GM21367 (cell line): ENCODE data around the gene DDR1.
"Not testable (repeated sequence)": the region's sequence is repeated elsewhere in the genome, so short reads cannot be mapped to it uniquely, and the experiment has no call there.

ENCODE experiments used
- ATAC-seq: cut with Tn5 transposase; IDR thresholded peaks from one replicate; pipeline ENCODE4 v1.9.1; 2021; ENCODE audit not compliant: unreplicated experiment

The DDR1 gene

GRCh38 chr6:30914854-30915590 is 30.7 kb downstream of the DDR1 start:
- ATAC-seq: no peak

DNA sequence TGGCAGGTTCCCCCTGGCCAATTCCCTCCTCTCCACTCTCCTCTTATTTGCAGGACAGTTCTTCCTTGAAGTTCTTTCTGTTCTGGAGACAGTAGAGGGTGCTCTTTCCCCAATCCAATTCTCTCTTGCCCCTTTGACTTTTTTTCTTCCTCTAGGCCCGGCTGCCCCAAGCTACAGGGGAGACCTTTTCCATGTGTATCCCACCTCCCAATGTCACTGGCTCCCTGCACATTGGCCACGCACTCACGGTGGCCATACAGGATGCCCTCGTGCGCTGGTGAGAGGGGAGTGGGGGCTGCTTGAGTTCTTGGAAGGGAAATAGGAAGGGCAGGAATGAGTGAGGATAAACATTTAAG is 31.2 kb downstream of the DDR1 start:
- no peak for ATAC-seq

- ATAC-seq: no peak
Measured at GRCh38 chr6:30917041-30917440, 32.7 kb downstream of the DDR1 start.

GRCh38 chr6:30917487-30917886 is 33.2 kb downstream of the DDR1 start:
- ATAC-seq: no peak

DNA sequence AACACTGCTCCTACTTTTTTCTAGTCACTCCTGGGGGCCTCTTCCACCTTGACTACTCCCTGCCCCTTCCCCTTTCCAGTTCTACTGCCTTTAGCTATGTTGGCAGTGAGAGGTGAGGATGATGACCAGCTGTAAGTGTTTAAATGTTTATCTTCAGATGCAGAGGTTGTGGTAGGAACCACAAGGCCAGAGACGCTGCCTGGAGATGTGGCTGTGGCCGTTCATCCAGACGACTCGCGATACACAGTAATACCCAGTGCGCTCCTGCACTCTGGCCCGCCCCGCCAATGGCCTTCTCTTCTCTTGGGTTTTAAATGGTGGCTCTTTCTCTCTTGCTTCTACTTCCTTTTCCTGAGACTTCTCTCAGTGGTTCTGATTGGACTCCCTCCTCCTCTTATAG is 34.4 kb downstream of the DDR1 start:
- no peak for ATAC-seq

GRCh38 chr6:30922447-30922852 is 38.1 kb downstream of the DDR1 start:
- no peak for ATAC-seq

GRCh38 chr6:30924040-30924627 is 39.8 kb downstream of the DDR1 start:
- ATAC-seq: not testable (repeated sequence)

GRCh38 chr6:30926644-30927043 is 42.3 kb downstream of the DDR1 start:
- ATAC-seq: no peak

DNA sequence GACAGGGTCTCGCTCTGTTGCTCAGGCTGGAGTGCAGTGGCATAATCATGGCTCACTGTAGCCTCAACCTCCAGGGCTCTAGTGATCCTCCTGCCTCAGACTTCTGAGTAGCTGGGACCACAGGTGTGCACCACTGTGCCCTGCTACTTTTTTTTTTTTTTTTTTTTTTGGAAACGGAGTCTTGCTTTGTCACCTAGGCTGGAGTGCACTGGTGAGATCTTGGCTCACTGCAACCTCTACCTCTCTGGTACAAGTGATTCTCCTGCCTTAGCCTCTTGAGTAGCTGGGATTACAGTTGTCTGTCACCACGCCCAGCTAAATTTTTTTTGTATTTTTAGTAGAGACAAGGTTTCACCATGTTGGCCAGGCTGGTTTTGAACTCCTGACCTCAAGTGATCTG is 42.8 kb downstream of the DDR1 start:
- ATAC-seq: not testable (repeated sequence)

GRCh38 chr6:30928677-30929076 is 44.4 kb downstream of the DDR1 start:
- ATAC-seq: no peak

- ATAC-seq: no peak
Measured at GRCh38 chr6:30930506-30930905, 46.2 kb downstream of the DDR1 start.

DNA sequence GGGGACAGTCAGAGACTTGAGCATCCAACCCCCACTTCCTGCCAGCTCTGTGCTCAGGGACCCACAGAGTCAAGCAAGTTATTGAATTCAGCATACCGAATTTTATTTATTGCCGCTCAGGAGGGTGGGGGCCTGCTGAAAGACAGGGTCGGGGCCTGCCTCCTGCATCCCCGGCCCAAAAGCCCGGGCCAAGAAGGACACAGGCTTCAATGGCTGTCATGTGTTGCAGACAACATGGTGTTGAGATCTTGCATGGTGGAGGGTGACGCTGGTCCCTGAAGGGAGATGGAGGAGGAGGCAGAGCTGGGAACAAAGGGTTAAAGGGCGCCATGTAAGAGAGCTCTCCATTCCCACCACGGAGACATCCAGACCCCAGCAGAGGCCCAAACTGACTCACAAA is 47.0 kb downstream of the DDR1 start:
- no peak for ATAC-seq

DNA sequence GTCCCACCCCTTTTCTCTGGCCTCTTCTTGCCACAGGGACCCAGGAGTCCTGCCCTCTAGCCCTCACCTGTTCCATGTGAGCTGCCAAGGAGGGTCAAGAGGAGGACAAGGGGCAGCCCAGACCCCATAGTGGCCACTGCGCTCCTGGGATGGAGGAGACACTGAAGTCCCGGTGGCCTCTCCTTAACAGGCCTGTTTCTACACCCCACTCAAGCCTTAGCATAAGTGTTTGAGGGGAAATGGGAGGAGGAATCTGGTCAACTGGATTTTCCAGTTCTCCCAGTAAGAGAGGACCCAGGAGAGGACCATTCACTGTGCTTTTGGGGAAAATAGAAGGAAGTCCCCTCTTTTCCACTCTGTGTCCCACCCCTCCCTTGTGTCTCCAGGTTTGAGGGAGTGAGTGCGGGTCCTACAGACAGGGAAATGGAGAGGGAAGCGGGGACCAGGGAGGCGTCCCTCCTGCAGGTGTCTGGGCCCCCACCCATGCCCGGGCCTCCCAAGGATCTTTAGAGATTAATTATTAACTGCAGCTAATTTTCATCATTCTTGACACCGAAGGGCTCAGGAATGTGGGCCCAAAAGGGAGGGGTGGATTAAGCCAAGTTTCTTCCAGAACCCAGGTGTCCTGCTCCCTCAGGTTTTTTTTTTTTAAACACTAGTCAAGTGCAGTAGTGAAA is 47.8 kb downstream of the DDR1 start, which contains the start of gene SFTA2:
Gene SFTA2, minus strand, starts transcription at position 202 of the 677 bp plus-strand sequence. Its CDS starts 74 bp downstream, at position 128.
- no peak for ATAC-seq

DNA sequence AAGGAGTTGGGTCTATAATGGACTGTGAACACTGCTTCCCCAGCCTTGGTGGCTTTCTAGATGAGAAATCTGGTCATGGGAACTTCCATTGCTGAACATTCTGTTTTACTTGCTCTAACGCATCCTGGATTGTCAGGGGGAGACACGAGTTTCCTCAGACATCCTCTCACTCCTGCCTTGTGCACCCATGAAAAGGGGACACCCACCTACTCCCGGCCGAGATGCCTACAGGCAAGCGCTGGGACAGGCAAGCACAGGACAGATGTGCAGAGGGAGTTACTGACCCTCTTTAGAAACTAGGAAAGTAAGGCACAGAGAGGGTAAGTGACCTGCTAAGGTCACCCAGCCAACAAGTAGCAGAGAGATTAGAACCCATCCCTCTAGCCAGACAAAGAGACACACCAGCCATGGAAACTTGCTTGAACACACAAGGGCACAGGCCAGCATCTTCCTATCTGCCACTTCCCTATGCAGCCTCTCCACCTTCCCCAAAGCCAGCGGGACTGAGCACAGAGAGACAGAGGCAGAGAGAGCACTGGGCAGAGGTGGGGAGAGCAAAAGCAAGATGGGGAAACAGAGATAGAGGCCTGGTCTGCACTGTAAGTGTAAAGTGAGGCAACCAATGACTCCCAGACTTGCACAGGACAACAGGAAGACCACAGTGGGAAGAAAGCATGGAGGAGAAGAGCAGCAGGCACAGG is 48.5 kb downstream of the DDR1 start:
- ATAC-seq: no peak

- no peak for ATAC-seq
Measured at GRCh38 chr6:30935018-30935417, 50.7 kb downstream of the DDR1 start.

- no peak for ATAC-seq
Measured at GRCh38 chr6:30937265-30937664, 52.9 kb downstream of the DDR1 start.

DNA sequence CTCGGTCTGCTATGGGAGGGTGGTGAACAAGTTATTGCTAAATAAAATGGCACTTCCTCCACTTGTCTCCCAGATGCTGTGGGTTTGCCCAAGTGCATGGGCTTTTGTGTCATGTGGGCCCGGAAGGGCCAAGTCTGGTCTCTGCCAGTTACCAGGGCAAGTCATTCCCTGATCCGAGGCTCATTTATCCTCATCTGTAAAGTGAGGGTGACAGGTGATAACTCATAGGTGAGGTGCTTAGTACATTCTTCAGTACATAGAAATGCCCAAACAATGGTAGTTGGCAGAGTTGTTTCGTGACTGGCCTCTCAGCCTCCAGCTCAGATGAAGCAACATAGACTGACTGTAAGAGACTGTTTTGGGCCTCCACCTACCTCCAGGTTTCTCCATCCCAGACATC is 54.4 kb downstream of the DDR1 start:
- no peak for ATAC-seq

GRCh38 chr6:30939473-30939872 is 55.2 kb downstream of the DDR1 start:
- ATAC-seq: no peak

DNA sequence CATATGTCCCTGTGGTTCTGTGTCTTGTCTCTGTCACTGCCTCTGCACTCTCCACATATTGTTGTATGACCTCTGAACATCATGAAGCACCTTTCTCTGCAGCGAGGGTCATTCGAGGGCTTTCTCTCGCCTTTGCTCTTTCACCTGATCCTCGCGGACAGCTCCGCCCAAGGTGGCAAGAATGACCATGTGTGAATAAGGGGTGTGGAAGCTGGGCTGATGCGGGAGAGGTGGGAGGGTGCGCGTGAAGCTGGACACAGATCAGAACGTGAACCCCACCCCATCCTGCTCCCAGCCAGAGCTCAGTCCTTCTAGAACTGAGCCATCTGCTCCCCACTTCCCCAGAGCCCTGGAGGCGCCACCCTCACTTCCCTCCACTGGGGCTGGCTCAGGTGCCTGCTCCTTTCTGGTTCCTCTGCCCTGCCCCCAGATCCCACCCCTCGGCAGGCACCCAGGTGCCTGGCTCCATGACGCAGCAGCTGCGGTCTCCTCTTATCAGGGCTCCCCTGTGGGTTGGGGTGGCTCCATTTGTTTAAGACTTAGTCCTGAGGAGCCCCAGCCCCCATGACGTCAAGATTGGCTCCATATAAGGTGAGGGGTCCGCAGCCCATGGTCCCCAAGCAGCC is 56.2 kb downstream of the DDR1 start, which contains the start of gene MUCL3:
Gene MUCL3, plus strand, starts transcription at position 613 of the 626 bp plus-strand sequence. CDS start 27 bp downstream, outside the sequence.
- ATAC-seq: no peak

DNA sequence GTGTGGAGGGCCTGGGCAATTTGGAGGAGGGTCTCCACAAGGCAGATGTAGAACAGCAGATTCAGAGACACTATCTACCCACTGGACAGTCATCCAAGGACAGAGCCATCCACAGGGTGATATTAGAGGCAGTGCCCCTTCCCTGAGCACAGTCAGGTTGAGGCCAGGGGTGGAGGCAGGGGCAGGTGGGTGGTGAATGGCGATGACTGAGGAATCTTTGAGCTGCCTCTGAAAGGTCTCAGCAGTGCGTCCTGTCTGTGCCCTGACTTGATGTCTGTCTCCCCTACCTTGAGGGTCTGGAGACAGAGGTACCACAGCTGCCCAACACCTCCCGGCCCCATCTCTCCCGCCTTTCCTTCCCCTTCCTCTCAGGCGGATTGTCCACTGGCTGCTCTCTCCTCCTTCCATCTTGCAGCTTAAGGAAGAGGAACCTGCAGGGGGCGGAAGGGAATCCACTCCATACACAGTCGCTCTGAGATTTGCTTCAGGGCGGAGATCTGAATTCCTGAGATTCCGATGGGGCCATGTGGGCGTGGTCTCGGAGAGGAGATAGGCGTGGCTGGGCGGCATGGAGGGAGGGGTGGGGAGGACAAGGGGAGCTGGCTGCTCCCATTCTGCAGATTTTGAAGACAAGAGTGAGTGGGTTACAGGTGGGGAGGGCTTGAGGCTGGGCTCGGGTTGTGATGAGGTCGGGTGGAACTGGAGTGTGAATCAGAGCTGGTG is 58.2 kb downstream of the DDR1 start:
- ATAC-seq: no peak
